ENCODE results near the gene INTS1. TPM values are rescaled to one million over a fixed set of nuclear protein-coding genes. Genes with fewer than 3 reads are reported as not detected.

Gene INTS1
- total RNA-seq, 4 donors from 2014 or later, result 33.1 to 80.3 (median 48.0) TPM

DNA sequence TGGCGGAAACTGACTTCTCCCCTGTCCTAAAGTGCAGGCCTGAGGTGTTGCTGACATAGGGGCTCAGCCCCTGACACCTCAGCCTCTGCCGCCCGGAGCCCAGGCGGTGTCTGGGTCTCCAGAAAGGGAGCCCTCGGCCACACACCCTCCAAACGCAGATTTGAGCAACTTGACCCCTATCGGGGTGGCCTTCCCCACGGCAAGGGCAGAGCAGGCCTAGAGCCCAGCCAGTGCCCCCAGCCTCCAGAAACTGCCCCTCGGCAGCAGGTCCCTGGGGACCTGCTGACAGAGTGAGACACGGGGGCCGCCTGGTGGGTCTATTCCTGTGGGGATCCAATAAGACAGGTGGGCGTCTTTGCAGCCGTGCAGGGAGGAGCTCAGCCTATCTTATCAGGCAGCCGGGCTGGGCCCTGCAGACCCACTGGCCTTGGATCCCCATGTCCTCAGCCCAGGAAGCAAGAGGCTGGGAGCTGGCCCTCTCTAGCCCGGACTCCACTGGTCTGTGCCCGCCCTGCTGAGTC is 40.8 kb upstream of the INTS1 start:
- Histone ChIP-seq H3K4me3 (no peak overlapping the region), H3K4me1 (peaks cover 0 to 8% (median 6%) of the 10 kb centered on the region in 4 donors), H3K27me3 (no peaks in the 10 kb centered on the region), H3K36me3 (peaks cover 25 to 54% (median 52%) of the 10 kb centered on the region in 4 donors), H3K27ac (replicated peaks in 1 of 4) (no peak overlapping the region), H3K9me3 (no peaks in the 10 kb centered on the region)
- no peak for DNase-seq (ENCODE audit: extremely low spot score)
- intact Hi-C loops (cut with DNase I), result no loop called here
- 100% methylated on average over 1 of the region's 16 CpGs for WGBS
- TF ChIP-seq EP300 (IDR thresholded peaks at IDR 0.05) (no peak), CTCF (IDR thresholded peaks at IDR 0.05) (no peak), POLR2A (IDR thresholded peaks at IDR 0.05; ENCODE audit: low read depth) (no peak), POLR2AphosphoS5 (IDR thresholded peaks at IDR 0.05) (no peak)

GRCh38 chr7:1544178-1544895 is 40.1 kb upstream of the INTS1 start:
- H3K27ac ChIP-seq (replicated peaks in 1 of 4), result no peak overlapping the region
- H3K4me1 ChIP-seq, result peaks cover 0 to 12% (median 6%) of the 10 kb centered on the region in 4 donors
- H3K9me3 ChIP-seq, result no peaks in the 10 kb centered on the region
- TF ChIP-seq POLR2AphosphoS5 (IDR thresholded peaks at IDR 0.05) (peak in 1 of 2 donors; percentile 37), EP300 (IDR thresholded peaks at IDR 0.05) (no peak), POLR2A (IDR thresholded peaks at IDR 0.05; ENCODE audit: low read depth) (no peak), CTCF (IDR thresholded peaks at IDR 0.05) (no peak)
- no peaks in the 10 kb centered on the region for H3K27me3 ChIP-seq
- DNase-seq (ENCODE audit: extremely low spot score), result no peak
- H3K4me3 ChIP-seq, result no peak overlapping the region
- 75% methylated on average over 12 of the region's 41 CpGs for WGBS
- intact Hi-C loops (cut with DNase I), result no loop called here
- peaks cover 31 to 61% (median 58%) of the 10 kb centered on the region in 4 donors for H3K36me3 ChIP-seq

- intact Hi-C loops (cut with DNase I), result no loop called here
- Histone ChIP-seq H3K27ac (replicated peaks in 1 of 4) (no peak overlapping the region), H3K4me3 (no peak overlapping the region), H3K9me3 (no peaks in the 10 kb centered on the region), H3K27me3 (no peaks in the 10 kb centered on the region), H3K4me1 (peaks cover 4 to 17% (median 11%) of the 10 kb centered on the region in 4 donors), H3K36me3 (peaks cover 35 to 66% (median 62%) of the 10 kb centered on the region in 4 donors)
- DNase-seq (ENCODE audit: extremely low spot score), result no peak
- WGBS, result 93% methylated on average over 5 of the region's 6 CpGs
- no peak for TF ChIP-seq CTCF (IDR thresholded peaks at IDR 0.05)
- TF ChIP-seq POLR2AphosphoS5 (IDR thresholded peaks at IDR 0.05), result no peak
- TF ChIP-seq EP300 (IDR thresholded peaks at IDR 0.05), result no peak
- TF ChIP-seq POLR2A (IDR thresholded peaks at IDR 0.05; ENCODE audit: low read depth), result no peak
Measured at GRCh38 chr7:1543826-1544177, 39.6 kb upstream of the INTS1 start.

DNA sequence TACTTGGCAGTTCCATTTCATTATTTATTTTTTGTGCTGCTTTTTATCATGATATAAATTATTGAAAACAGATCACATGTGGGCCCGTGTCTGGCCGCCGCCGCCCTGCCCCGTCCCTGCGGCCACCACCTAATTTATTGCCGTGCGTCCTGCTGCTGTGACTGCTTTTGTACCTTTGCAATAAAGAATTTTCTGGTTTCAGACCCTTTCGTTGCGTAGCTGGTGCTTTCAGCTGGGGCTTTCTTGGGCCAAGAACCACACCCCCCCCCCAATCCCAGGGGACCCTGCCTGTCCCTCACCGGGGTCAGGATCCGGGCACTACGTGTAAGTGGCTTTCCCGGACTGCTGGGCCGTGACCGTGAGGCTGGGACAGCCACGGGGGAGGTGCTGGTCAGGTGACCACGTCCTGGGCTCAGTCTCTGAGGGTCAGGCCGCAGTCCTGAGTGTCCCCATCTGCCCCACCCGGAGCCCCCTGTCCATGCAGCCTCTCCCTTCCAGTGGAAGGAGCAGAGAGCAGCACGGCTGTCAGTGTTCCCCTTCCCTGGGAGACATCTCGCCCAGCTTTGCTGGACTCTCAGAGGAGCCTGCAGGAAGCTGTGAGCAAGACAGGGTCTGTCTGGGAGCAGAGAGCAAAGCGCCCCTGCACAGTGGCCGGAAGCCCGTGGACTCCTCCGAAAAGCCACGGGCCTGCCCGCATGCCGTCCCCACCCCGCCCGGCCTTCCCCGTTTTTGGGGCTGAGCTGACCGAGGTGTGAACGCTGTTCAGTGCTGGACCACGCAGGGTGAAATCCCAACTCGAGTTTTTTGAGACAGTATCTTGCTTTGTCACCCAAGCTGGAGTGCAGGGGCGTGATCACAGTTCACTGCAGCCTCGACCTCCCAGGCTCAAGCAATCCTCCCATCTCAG is 38.9 kb upstream of the INTS1 start:
- WGBS, result 84% methylated on average over 38 of the region's 38 CpGs
- peaks cover 11 to 24% (median 19%) of the 10 kb centered on the region in 4 donors for H3K4me1 ChIP-seq
- DNase-seq (ENCODE audit: extremely low spot score), result no peak
- no peak for TF ChIP-seq CTCF (IDR thresholded peaks at IDR 0.05)
- peak overlapping the region in 1 of 4 donors; percentile 14 for H3K27ac ChIP-seq (replicated peaks in 1 of 4)
- no peaks in the 10 kb centered on the region for H3K27me3 ChIP-seq
- H3K4me3 ChIP-seq, result no peak overlapping the region
- H3K9me3 ChIP-seq, result no peaks in the 10 kb centered on the region
- H3K36me3 ChIP-seq, result peaks cover 35 to 66% (median 62%) of the 10 kb centered on the region in 4 donors
- intact Hi-C loops (cut with DNase I), result no loop called here
